BJ (cell line): ENCODE data around the gene BEST4. TPM values are rescaled to one million over a fixed set of nuclear protein-coding genes. Genes with fewer than 3 reads are reported as not detected.
"Not testable (repeated sequence)": the region's sequence is repeated elsewhere in the genome, so short reads cannot be mapped to it uniquely, and the experiment has no call there.

Source experiments
- CTCF ChIA-PET: fragments of 350-600 bp; formaldehyde crosslinking; extraction: SDS; loops from one replicate; lab custom pipeline; 2021; ENCODE audit warnings: antibody characterized with exemption, inconsistent platforms; lab: Yijun Ruan, JAX
- POLR2A ChIA-PET: fragments of 300-600 bp; sonication (Branson Sonifier 250); formaldehyde crosslinking; extraction: SDS; loops from one replicate; lab custom pipeline; 2021; ENCODE audit warnings: antibody characterized with exemption; lab: Charles Lee
- DNase-seq: peaks from one replicate; pipeline ENCODE4 v3.0.0-alpha.2; 2011; ENCODE audit warnings: low read depth
- H3K27me3 ChIP-seq: 2 replicates; pipeline ENCODE4 v1.6.0; 2011; ENCODE audit warnings: low read length; ENCODE audit not compliant: control insufficient read depth, insufficient read depth
- H3K36me3 ChIP-seq: 2 replicates; pipeline ENCODE4 v1.5.1; 2011; ENCODE audit warnings: low read length; ENCODE audit not compliant: control insufficient read depth, insufficient read depth
- H3K4me3 ChIP-seq: 2 replicates; pipeline ENCODE4 v1.5.1; 2011; ENCODE audit warnings: low read depth, mild to moderate bottlenecking, control low read depth, low read length
- polyA plus RNA-seq: library from polyadenylated mRNA; depleted of rRNA; stranded (reverse); fragments of >200 nt; gene quantifications from 2 replicates; pipeline ENCODE4 v1.2.3, GENCODE V29; 2011
- TF ChIP-seq, protein P1 (sequence below): IDR thresholded peaks from 2 replicates; pipeline ENCODE4 v1.5.1; 2011; ENCODE audit warnings: low read depth, mild to moderate bottlenecking, control low read depth, inconsistent platforms, low read length, moderate library complexity; ENCODE audit not compliant: insufficient read depth

The BEST4 gene
- polyA plus RNA-seq, 1 experiment = 0.16 TPM

DNA sequence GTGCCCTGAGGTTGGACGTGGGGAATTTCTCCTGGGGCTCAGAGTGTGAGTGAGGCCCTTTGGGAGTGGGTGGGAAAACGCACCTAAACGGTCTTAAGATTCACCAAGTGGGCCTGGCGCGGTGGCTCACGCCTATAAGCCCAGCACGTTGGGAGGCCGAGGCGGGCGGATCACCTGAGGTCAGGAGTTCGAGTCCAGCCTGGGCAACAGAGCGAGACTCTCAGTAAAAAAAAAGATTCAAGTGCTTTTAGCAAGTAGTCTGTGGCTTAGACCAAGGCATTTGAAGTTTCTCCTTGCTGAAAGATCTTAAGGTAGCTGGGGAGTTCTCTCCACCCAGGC lies 11.3 kb downstream of the BEST4 start:
- DNase-seq = no peak
- ChIA-PET CTCF (interaction anchor here (1.3 to 4.1 kb wide), 3 partner anchors 8 to 45 kb away, joined by 3 to 15 read pairs (median 4); partner anchors contain the start of gene RNU5D-1), POLR2A (interaction anchor here (0.9 kb wide), 1 partner anchor 46 kb away, joined by 3 read pairs; the partner anchor contains the start of gene RNU5D-1)
- TF ChIP-seq, protein P1, sequence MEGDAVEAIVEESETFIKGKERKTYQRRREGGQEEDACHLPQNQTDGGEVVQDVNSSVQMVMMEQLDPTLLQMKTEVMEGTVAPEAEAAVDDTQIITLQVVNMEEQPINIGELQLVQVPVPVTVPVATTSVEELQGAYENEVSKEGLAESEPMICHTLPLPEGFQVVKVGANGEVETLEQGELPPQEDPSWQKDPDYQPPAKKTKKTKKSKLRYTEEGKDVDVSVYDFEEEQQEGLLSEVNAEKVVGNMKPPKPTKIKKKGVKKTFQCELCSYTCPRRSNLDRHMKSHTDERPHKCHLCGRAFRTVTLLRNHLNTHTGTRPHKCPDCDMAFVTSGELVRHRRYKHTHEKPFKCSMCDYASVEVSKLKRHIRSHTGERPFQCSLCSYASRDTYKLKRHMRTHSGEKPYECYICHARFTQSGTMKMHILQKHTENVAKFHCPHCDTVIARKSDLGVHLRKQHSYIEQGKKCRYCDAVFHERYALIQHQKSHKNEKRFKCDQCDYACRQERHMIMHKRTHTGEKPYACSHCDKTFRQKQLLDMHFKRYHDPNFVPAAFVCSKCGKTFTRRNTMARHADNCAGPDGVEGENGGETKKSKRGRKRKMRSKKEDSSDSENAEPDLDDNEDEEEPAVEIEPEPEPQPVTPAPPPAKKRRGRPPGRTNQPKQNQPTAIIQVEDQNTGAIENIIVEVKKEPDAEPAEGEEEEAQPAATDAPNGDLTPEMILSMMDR = no peak
- Histone ChIP-seq H3K36me3 (peaks cover 25% of the 10 kb centered on the region), H3K27me3 (no peaks in the 10 kb centered on the region), H3K4me3 (peak overlapping the region; percentile 86)

DNA sequence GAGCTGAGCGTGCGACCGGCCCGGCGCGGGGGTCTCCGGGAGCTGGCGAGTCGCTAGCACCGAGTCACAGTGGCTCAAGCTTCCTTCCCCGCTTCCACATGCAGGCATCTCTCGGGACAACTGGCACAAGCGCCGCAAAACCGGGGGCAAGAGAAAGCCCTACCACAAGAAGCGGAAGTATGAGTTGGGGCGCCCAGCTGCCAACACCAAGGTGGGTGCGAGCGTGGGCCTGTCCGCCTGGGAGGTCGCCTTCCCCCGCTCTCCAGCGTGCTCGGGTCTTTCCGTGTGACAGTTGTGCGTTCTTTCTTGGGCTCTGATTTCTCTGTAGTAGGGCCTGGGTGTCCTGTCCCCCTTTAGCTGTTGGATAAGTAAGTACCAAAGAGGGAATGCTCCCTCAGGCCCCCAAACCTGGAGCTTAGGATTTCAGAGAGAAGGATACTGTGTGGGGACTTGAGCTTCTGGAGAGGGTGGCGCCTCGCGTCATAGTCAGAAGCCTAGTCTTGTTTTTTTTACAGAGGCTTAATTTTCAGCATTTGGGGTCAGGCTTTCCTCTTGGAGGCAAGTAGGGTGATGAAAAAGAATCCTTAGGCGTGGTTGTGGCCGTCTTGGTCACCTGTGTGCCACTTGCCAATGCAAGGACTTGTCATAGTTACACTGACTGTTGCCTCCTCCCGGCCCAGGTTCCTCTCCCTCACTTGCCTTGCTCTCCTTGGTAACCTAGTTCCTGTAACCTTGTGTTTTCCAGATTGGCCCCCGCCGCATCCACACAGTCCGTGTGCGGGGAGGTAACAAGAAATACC lies 11.8 kb downstream of the BEST4 start:
- no peak for DNase-seq
- CTCF ChIA-PET = interaction anchor here (0.7 to 4.1 kb wide), 6 partner anchors 9 to 45 kb away, joined by 3 to 15 read pairs (median 4); partner anchors contain the start of genes DYNLT4, PLK3 and RNU5D-1
- no peaks in the 10 kb centered on the region for H3K27me3 ChIP-seq
- peaks cover 25% of the 10 kb centered on the region for H3K36me3 ChIP-seq
- H3K4me3 ChIP-seq = peak overlapping the region; percentile 86
- TF ChIP-seq, protein P1 = no peak
- POLR2A ChIA-PET = interaction anchor here (0.9 to 1.6 kb wide), 2 partner anchors 24 to 45 kb away, joined by 3 to 4 read pairs; partner anchors contain the start of genes PLK3 and RNU5D-1

DNA sequence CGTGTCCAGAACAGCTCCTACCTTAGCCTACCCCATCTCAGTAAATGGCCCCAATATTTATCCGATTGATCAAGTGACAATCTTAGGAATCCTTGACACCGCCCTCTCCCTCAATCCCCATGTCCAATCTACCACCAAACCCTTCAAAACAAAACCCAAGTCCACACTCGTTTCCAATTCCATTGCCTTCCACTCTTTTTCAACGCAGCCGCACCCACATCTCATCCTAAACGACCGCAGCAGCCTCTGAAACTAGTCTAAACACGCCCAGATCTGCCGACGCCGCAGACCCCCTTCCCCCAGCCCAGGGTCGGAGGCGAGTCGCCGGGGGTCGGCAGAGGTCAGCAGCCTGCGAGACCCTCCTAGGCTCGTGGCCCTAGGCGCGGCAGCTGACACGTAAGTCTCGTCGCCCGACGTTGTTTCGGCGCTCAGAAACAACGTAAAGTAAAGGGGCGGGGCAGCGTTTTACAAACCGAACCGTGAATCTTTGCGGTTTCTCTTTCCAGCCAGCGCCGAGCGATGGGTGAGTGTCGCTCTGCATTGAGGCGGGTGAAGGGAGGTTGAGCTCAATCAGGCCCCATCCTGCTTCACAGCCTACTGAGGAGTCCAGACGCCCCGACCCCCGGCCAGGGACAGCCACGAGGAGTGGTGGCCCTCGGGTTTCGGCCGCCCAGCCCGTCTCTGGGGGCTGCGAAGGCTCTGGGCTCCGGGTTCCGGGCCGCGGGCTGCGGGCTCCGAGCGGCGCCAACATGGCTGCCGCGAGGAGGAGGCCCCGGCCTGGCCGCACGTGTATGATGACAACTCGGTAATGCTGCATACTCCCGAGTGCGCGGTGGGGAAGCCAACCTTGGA lies 12.7 kb downstream of the BEST4 start, which contains the start of gene RPS8:
Gene RPS8 (plus strand): TSS at position 463 of the 852 bp plus-strand sequence. CDS start 57 bp downstream, at position 520.
- DNase-seq = peak; percentile 65
- TF ChIP-seq, protein P1 = no peak
- ChIA-PET CTCF (interaction anchor here (0.7 to 4.1 kb wide), 7 partner anchors 8 to 44 kb away, joined by 3 to 15 read pairs (median 3); partner anchors contain the start of genes DYNLT4, PLK3 and RNU5D-1), POLR2A (interaction anchor here (0.6 to 1.6 kb wide), 3 partner anchors 25 to 45 kb away, joined by 3 to 4 read pairs (median 3); partner anchors contain the start of genes PLK3 and RNU5D-1)
- H3K4me3 ChIP-seq = peak within 1 kb of the TSS; percentile 86
- no peaks in the 10 kb centered on the region for H3K27me3 ChIP-seq
- H3K36me3 ChIP-seq = peaks cover 19% of the 10 kb centered on the region

DNA sequence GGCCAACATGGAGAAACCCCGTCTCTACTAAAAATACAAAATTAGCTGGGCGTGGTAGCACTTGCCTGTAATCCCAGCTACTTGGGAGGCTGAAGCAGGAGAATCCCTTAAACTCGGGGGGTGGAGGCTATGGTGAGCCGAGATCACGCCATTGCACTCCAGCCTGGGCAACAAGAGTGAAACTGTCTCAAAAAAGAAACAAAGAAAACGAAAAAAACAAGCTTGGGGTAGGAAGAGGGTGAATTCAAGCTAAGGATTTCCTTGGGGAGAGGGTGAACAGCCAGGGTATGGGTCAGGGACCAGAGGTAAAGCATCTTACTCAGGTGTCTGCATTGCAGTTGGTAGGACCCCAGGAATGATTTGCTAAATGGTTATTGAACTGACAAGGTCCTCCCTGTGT lies 21.5 kb downstream of the BEST4 start:
- POLR2A ChIA-PET = interaction anchor here (0.5 kb wide), 1 partner anchor 57 kb away, joined by 3 read pairs; no protein-coding TSS in a partner anchor

DNA sequence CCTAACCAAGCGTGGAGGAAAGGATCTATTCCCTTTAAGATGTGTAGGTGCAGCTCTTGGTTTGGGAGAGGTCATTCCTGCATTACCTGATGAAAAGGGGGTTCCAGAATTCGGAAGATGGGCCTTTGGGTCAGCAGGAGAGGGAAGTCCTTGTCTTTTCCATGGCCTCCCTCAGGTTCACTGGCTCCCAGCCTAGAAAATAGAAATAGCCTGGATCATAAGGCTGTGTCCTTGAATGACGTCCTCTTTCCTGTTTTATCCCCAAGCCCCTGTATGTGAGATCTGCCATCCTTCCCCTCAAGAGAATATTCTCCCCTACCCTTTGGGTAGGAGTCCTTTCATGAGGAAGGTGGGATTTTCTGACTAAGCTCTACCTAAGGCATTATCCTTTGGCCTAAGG lies 27.1 kb downstream of the BEST4 start:
- DNase-seq = no peak
- CTCF ChIA-PET = no interaction called here
- H3K27me3 ChIP-seq = no peaks in the 10 kb centered on the region
- POLR2A ChIA-PET = no interaction called here
- H3K4me3 ChIP-seq = no peak overlapping the region
- H3K36me3 ChIP-seq = peaks cover 5% of the 10 kb centered on the region; the same call in 1 of the 2 replicates
- TF ChIP-seq, protein P1 = no peak

More for the DNA sequence above, 21.5 kb downstream of the BEST4 start:
- CTCF ChIA-PET = interaction anchor here (1.0 to 2.0 kb wide), 4 partner anchors 9 to 70 kb away, joined by 3 to 7 read pairs (median 5); partner anchors contain the start of genes RNU5D-1 and RPS8
- H3K27me3 ChIP-seq, H3K4me3 ChIP-seq, DNase-seq, H3K36me3 ChIP-seq: not testable (repeated sequence)
